NCI-H510A (cell line): ENCODE measurements around the gene TBC1D14.

Source experiments
- DNase-seq: peaks from one replicate; lab custom pipeline; 2025; lab: John Stamatoyannopoulos, UW

Gene TBC1D14

DNA sequence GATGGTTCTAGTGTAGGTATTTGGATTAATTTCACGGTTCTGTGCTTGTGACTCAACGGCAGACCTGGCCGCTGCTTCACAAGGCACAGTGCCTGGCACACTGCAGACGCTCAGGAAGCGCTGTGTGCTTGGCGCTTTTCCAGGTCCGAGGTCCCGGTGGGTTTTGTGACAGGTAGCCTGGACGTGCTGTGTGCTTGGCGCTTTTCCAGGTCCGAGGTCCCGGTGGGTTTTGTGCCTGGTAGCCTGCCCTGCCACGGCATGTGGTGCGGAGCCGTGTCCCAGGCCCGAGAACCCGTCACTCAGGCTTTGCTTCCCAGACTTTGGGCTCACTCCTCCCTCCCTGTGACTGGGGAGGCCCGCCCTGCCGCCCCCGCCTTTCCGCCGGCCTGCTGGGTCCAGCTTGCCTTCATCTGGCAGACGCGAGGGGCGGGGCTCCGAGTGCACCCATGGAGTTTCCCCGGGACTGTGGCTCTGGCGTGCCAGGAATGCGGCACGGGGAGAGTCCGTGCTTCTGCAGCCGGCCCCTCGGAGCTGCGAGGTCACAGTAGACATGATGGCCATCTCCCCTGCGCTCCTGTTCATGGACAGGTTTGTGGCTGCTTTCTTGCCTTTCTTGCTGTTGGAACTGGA lies 44.2 kb downstream of the TBC1D14 start:
- DNase-seq: no peak

- no peak for DNase-seq
These were observed 45.8 kb downstream of the TBC1D14 start for GRCh38 chr4:6955261-6955911.

GRCh38 chr4:6956087-6956433 lies 46.4 kb downstream of the TBC1D14 start:
- no peak for DNase-seq

GRCh38 chr4:6956434-6957147 lies 47.0 kb downstream of the TBC1D14 start:
- DNase-seq: no peak

GRCh38 chr4:6957148-6957520 lies 47.5 kb downstream of the TBC1D14 start:
- DNase-seq: no peak

DNA sequence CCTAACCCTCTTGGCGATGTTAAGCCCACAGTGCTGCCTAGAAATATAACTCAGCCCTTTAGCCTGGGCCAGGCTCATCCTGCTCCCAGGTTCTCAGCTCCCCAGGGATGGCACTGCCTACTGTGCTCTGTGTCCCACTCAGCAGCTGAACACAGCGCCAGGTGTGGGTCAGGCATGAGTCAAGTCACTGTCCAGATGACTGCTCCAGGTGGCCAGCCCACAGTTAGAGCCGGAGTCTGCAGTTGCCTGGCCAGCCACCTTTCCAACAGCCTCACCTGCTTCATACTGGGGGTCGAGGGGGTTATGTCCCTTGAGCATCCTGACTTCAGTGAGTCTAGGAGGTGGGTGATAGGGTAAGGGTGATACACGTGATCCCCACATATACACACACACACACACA lies 48.4 kb downstream of the TBC1D14 start:
- DNase-seq: no peak

- DNase-seq: no peak
These were observed 49.6 kb downstream of the TBC1D14 start for GRCh38 chr4:6959261-6959660.

- DNase-seq: no peak
These were observed 50.5 kb downstream of the TBC1D14 start for GRCh38 chr4:6960154-6960553.

DNA sequence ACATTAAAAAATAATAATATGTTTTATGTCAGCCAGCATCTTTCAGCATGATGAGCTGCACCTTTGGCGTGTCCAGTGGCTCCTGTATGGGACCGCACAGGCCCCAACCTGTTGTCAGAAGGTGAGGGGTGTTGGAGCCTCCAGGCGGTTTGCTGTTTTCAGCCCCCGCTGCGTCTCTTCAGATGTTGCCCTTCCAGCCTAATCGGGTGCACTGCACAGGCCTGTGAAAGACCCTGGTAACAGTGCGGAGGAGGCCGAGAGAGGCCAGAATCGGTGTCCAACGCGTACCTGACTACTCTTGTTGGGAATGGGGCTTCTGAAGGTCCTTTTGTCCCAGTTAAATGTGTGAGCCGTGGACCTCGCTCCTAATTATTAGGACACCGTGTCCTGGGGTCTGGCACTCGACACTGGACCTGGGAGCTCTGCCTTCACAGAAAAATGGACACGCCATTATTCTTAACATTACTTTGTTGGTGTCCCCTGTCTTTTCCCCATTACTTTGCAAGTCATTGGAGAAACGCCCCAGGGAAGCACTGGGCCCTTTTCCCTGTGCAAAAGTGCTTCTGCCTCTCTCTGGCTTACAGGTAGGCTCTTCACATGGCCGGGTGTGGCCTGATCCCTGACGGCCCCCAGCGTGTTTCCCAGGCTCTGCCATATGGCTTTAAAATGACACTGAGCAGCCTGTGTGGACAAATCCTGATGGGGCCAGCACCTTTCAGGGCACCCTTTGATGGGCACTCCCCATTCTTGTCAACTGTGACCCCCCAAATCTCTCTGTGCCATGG lies 51.2 kb downstream of the TBC1D14 start:
- DNase-seq: no peak

GRCh38 chr4:6961496-6962210 lies 52.0 kb downstream of the TBC1D14 start:
- no peak for DNase-seq

GRCh38 chr4:6962211-6963041 lies 52.8 kb downstream of the TBC1D14 start:
- DNase-seq: peak; percentile 63

GRCh38 chr4:6963139-6963611 lies 53.5 kb downstream of the TBC1D14 start:
- no peak for DNase-seq

DNA sequence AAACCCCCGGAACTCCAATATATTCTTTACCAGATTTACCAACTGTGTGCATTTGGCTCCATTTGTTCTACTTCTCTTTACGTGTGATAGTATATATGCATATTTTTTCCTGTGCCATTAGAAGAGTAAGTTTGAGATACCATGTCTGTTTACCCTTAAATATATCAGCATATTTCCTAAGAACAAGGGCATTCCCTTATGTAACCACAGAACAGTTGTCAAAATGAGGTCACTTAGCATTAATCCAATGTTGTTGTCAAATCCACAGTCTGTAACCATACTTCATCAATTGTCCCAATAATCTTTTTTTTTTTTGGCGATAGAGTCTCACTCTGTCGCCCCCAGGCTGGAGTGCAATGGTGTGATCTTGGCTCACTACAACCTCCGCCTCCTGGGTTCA lies 55.2 kb downstream of the TBC1D14 start:
- DNase-seq: no peak

- no peak for DNase-seq
These were observed 55.7 kb downstream of the TBC1D14 start for GRCh38 chr4:6965329-6965728.

DNA sequence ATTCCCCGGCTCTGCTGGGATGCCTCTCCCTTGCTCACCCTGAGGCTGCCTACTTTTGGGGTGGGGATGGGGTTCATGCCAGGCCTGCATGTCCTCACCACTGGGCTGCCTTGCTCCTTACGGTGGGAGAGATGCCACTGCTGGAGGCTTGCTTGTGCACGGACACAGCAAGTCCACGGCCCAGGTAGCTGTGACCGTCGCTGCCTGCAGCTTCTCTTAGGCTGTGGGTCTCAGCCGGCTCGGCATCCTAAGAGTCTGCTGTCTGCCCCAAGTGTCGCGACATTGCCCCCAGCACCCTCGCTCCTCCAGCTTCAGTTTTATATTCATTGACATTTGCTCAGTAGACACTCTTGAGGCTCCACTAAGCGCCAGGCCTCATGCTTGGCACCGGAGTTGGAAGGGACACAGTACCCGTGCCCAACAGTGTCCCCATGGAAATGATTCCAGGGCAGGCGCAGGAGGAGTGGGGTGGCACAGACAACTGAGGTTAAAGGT lies 58.3 kb downstream of the TBC1D14 start:
- DNase-seq: no peak

DNA sequence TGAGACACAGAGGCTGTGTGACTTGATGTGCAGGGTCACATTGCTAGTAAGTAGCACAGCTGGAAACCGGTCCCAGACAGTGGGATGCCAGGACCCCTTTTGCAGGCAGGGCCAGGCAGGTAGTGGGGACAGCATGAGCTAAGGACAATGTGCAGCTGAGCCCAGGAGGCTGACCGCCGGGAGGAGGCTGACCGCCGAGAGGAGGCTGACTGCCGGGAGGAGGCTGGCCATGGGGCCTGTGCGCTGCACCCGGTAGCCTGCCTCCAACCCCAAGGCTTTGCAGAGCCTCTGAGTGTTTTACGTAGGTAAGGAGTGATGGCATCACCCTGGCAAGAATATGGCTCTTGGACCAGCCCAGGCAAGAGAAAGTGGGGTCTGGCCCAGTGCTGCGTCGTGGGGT lies 58.9 kb downstream of the TBC1D14 start:
- DNase-seq: no peak

DNA sequence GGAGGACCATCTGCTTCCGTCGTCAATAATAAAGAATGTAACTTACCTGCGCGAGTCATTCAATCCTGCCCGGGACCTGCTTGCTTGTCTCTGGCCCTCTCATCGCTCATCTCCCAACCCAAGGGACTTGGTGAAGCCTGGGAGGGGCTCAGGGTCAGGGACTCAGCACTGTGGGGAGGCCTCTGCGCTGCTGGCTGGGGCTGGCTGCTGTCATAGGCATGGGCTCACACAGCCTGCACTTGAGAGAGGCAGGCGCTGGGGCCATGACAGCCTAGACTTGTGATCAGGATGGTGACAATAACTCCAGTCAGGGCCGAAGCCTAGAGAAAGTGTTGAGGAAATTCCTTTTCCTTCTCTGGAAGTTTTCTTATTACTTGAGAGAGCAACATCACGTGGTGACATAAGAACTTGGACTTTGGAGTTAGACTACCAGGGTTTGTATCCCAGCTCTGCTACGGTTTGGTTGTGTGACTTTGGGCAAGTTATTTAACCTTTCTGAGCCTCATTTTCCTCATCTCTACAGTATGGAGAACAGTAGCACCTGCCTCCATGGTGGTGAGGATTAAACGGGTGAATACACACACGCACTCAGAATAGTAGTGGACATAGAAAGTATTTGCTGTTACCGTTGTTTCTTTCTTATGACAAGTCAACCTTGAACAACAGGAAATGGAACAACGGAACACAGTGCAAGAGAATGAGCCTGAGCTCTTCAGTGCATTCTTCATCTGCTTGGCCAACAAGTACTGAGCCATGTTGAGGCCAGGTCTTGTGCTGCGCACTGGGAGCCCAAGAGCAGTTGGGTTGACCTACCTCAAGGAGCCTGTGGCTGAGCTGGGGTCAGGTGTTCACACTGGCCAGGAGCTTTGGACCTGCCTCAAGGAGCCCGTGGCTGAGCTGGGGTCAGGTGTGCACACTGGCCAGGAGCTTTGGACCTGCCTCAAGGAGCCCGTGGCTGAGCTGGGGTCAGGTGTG lies 60.5 kb downstream of the TBC1D14 start:
- DNase-seq: no peak

DNA sequence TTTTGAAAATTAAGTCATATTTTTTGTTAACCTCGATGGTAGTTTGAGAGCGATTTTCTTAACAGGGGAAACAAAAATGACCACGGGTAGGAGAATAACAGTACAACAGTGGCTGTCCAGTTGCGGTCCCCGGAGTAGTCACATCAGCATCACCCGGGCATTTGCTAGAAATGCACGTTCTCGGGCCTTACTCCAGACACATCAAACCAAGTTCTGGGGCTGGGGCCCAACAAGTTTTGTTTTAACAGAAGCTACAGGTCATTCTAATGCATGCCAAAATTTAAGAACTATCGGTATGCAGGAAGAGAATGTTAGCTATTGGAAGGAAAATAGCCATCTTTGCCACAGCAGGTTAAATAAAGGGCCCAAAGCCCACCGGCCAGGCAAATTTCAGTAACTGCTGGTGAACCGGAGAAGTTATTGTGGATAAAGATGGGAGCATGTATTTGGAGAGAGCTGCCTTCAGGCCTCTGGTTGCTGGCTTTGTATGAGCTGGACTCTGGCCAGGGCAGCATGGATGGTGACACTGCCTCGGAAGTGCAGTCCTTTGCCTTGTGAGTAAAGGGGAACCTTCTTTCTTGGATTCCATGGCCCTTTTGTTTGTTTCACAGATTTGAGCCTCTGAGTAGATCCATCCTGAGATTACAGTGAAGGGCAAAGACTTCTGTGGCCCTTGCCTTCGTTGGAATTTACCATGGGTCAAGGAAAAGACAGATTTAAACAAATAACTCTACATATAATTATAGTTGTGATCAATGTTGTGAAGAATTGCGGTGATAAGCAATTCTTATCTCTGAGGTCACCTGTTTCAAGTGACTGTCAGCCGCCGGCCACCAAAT lies 62.1 kb downstream of the TBC1D14 start:
- DNase-seq: no peak

- DNase-seq: no peak
These were observed 62.7 kb downstream of the TBC1D14 start for GRCh38 chr4:6972375-6972650.
